ENCODE data around the gene AFMID.

DNA sequence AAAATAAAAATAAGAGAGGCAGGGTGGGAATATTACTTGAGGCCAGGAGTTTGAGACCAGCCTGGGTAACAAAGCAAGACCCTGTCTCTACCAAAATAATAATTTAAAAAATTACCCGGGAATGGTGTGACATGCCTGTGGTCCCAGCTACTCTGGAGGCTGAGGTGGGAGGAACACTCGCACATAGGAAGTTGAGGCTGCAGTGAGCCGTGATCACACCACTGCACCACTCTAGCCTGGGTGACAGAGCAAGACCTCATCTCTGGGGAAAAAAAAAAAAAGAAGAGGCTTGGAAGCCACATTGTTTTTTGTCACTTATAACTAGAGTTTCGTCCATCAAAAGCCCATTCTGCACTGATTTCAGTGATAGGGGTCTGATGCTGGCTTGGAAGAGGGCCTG, 41.0 kb downstream of the AFMID start:
- no peak for TF ChIP-seq TAF15 (IDR thresholded peaks at IDR 0.05; ENCODE audit: low read depth, low read length)
- TF ChIP-seq HNRNPUL1 (IDR thresholded peaks at IDR 0.05; ENCODE audit: low read length): no peak
- TF ChIP-seq MLX (CRISPR knock-in tag; conservative IDR thresholded peaks at IDR 0.05): no peak
- TF ChIP-seq SMARCE1 (IDR thresholded peaks at IDR 0.05): no peak
- TF ChIP-seq ZNF274 (IDR thresholded peaks at IDR 0.05; ENCODE audit: borderline replicate concordance, low read depth, low read length): no peak
- TF ChIP-seq JUND (IDR thresholded peaks at IDR 0.05; ENCODE audit: borderline replicate concordance, low read depth, low read length): no peak
- no peak for TF ChIP-seq JUND (tag; IDR thresholded peaks at IDR 0.05; ENCODE audit: borderline replicate concordance, low read depth, low read length)
- no peak for TF ChIP-seq SP1 (CRISPR knock-in tag; IDR thresholded peaks at IDR 0.05)
- no peak for TF ChIP-seq RNF2 (IDR thresholded peaks at IDR 0.05)
- TF ChIP-seq, protein P1, sequence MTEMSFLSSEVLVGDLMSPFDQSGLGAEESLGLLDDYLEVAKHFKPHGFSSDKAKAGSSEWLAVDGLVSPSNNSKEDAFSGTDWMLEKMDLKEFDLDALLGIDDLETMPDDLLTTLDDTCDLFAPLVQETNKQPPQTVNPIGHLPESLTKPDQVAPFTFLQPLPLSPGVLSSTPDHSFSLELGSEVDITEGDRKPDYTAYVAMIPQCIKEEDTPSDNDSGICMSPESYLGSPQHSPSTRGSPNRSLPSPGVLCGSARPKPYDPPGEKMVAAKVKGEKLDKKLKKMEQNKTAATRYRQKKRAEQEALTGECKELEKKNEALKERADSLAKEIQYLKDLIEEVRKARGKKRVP (CRISPR knock-in tag; IDR thresholded peaks at IDR 0.05): no peak
